DOHH2 (cell line): ENCODE data around the gene PDE4B.

Experiments used
- H3F3A ChIP-seq: fragments of 200-600 bp; sonication (generic), shearing (Covaris generic); 2 replicates; pipeline ENCODE4 v1.6.0; 2016; ENCODE audit warnings: antibody characterized with exemption, mild to moderate bottlenecking; ENCODE audit not compliant: control insufficient read depth, insufficient read depth
- H3K27ac ChIP-seq: fragments of 200-600 bp; sonication (generic); 2 replicates; pipeline ENCODE4 v1.5.1; 2014; ENCODE audit warnings: low read depth, mild to moderate bottlenecking, low read length, moderate library complexity
- H3K27me3 ChIP-seq: fragments of 200-600 bp; sonication (generic); 2 replicates; pipeline ENCODE4 v1.6.1; 2014; ENCODE audit warnings: mild to moderate bottlenecking, low read length, mixed read lengths; ENCODE audit not compliant: control insufficient read depth
- H3K36me3 ChIP-seq: fragments of 200-600 bp; sonication (generic); 2 replicates; pipeline ENCODE4 v1.6.1; 2014; ENCODE audit warnings: mild to moderate bottlenecking, low read length, moderate library complexity, mixed read lengths; ENCODE audit not compliant: control insufficient read depth
- H3K4me1 ChIP-seq: fragments of 200-600 bp; sonication (generic); 2 replicates; pipeline ENCODE4 v1.6.1; 2014; ENCODE audit warnings: mild to moderate bottlenecking, low read length, mixed read lengths; ENCODE audit not compliant: control insufficient read depth
- H3K4me2 ChIP-seq: fragments of 200-600 bp; sonication (generic); 2 replicates; pipeline ENCODE4 v1.6.0; 2014; ENCODE audit warnings: mild to moderate bottlenecking, low read length, moderate library complexity
- H3K4me3 ChIP-seq: fragments of 200-600 bp; sonication (generic); 2 replicates; pipeline ENCODE4 v1.5.1; 2014; ENCODE audit warnings: mild to moderate bottlenecking, low read length, mixed read lengths
- H3K79me2 ChIP-seq: fragments of 200-600 bp; sonication (generic); 2 replicates; pipeline ENCODE4 v1.6.1; 2014; ENCODE audit warnings: mild to moderate bottlenecking, low read length, mixed read lengths; ENCODE audit not compliant: control insufficient read depth
- H3K9me2 ChIP-seq: fragments of 200-600 bp; sonication (generic); replicated peaks from 2 replicates; pipeline ENCODE4 v1.6.1; 2014; ENCODE audit warnings: mild to moderate bottlenecking, low read length, mixed read lengths; ENCODE audit not compliant: control insufficient read depth
- H3K9me3 ChIP-seq: fragments of 200-600 bp; sonication (generic); 2 replicates; pipeline ENCODE4 v1.6.1; 2014; ENCODE audit warnings: antibody characterized with exemption, low read length, mixed read lengths; ENCODE audit not compliant: control insufficient read depth, insufficient read depth
- H4K20me1 ChIP-seq: fragments of 200-600 bp; sonication (generic); 2 replicates; pipeline ENCODE4 v1.6.0; 2014; ENCODE audit warnings: low read depth, mild to moderate bottlenecking, antibody characterized with exemption, low read length, moderate library complexity; ENCODE audit not compliant: control insufficient read depth, insufficient read depth
- CTCF ChIP-seq: fragments of 200-600 bp; sonication (generic); IDR thresholded peaks from one replicate; pipeline ENCODE4 v1.5.1; 2014; ENCODE audit warnings: antibody characterized with exemption, mild to moderate bottlenecking, low read depth, low read length; ENCODE audit not compliant: poor library complexity, severe bottlenecking
- EZH2phosphoT487 ChIP-seq: fragments of 200-600 bp; sonication (generic); IDR thresholded peaks from 2 replicates; pipeline ENCODE4 v1.6.1; 2017; ENCODE audit warnings: borderline replicate concordance, mild to moderate bottlenecking, antibody characterized with exemption, low read length, moderate library complexity, mixed read lengths

PDE4B gene

GRCh38 chr1:66267201-66267940 is 474.7 kb downstream of the PDE4B start:
- Histone ChIP-seq H3K4me2 (no peak overlapping the region), H4K20me1 (no peaks in the 10 kb centered on the region), H3F3A (no peaks in the 10 kb centered on the region), H3K79me2 (no peaks in the 10 kb centered on the region), H3K9me3 (no peaks in the 10 kb centered on the region), H3K9me2 (no peaks in the 10 kb centered on the region), H3K27ac (no peak overlapping the region), H3K36me3 (no peaks in the 10 kb centered on the region), H3K27me3 (no peaks in the 10 kb centered on the region), H3K4me1 (peaks cover 17% of the 10 kb centered on the region), H3K4me3 (no peak overlapping the region)
- TF ChIP-seq CTCF = no peak
- no peak for TF ChIP-seq EZH2phosphoT487

- H3K27ac ChIP-seq = no peak overlapping the region
- H3K9me2 ChIP-seq = no peaks in the 10 kb centered on the region
- H3K27me3 ChIP-seq = no peaks in the 10 kb centered on the region
- TF ChIP-seq EZH2phosphoT487 (no peak), CTCF (no peak)
- no peaks in the 10 kb centered on the region for H3F3A ChIP-seq
- no peaks in the 10 kb centered on the region for H3K79me2 ChIP-seq
- H3K4me3 ChIP-seq = no peak overlapping the region
- no peaks in the 10 kb centered on the region for H4K20me1 ChIP-seq
- H3K4me2 ChIP-seq = no peak overlapping the region
- H3K9me3 ChIP-seq = no peaks in the 10 kb centered on the region
- H3K36me3 ChIP-seq = no peaks in the 10 kb centered on the region
- peaks cover 28% of the 10 kb centered on the region for H3K4me1 ChIP-seq
Measured at GRCh38 chr1:66269222-66269621, 476.5 kb downstream of the PDE4B start.

- no peaks in the 10 kb centered on the region for H3K27me3 ChIP-seq
- H3K36me3 ChIP-seq = no peaks in the 10 kb centered on the region
- no peaks in the 10 kb centered on the region for H3F3A ChIP-seq
- peaks cover 28% of the 10 kb centered on the region for H3K4me1 ChIP-seq
- no peak overlapping the region for H3K27ac ChIP-seq
- no peak overlapping the region for H3K4me3 ChIP-seq
- TF ChIP-seq CTCF (no peak), EZH2phosphoT487 (no peak)
- H3K4me2 ChIP-seq = no peak overlapping the region
- no peaks in the 10 kb centered on the region for H3K79me2 ChIP-seq
- no peaks in the 10 kb centered on the region for H3K9me3 ChIP-seq
- no peaks in the 10 kb centered on the region for H3K9me2 ChIP-seq
- H4K20me1 ChIP-seq = no peaks in the 10 kb centered on the region
Measured at GRCh38 chr1:66270119-66270812, 477.6 kb downstream of the PDE4B start.
